NOMO-1 treated with DMSO at 0.1 percent for 48 hours (cell line): ENCODE measurements around the gene FLVCR1.
"Not testable (repeated sequence)": the region's sequence is repeated elsewhere in the genome, so short reads cannot be mapped to it uniquely, and the experiment has no call there.

Experiments used
- DNase-seq: peaks from one replicate; lab custom pipeline; 2025; ENCODE audit not compliant: unreplicated experiment; lab: John Stamatoyannopoulos, UW

FLVCR1 gene

GRCh38 chr1:212860713-212861581 lies 2.9 kb downstream of the FLVCR1 start:
- no peak for DNase-seq

GRCh38 chr1:212862111-212862690 lies 4.1 kb downstream of the FLVCR1 start:
- peak; percentile 66 for DNase-seq

- not testable (repeated sequence) for DNase-seq
These were observed 5.3 kb downstream of the FLVCR1 start for GRCh38 chr1:212863345-212863744.

GRCh38 chr1:212864201-212864600 lies 6.1 kb downstream of the FLVCR1 start:
- DNase-seq = no peak

DNA sequence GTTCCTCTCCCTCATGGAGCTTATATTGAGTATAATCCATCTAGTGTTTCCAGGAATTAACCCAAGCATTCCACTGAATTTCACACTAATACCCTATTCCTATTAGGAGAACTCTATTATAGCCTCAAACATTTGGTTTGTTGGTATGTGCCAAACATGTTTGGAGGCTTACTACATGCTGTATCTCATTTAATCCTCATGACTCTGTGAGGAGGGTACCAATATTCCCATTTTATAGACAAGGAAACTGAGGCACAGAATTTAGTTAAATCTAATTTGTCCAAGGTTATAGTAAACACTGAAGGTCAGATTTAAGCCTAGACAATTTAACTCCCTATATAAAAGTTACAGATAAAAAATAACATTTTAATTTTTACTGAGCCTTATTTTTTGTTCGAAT lies 9.1 kb downstream of the FLVCR1 start:
- DNase-seq = no peak

DNA sequence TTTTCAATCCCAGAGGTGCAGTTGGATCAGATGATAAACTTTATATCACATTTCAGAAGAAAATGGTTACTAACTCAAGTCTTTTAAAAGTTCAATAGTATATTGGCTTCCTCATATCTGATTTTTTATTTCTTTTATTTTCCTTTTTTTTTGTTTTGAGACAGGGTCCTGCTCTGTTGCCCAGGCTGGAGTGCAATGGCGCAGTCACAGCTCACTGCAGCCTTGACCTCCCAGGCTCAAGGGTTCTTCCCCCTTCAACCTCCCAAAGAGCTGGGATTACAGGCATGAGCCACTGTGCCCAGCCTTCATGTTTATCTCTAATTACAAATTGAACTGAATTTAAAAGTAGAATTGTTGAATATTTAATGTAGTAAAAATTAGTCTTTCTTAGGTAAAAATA lies 13.9 kb downstream of the FLVCR1 start:
- no peak for DNase-seq

GRCh38 chr1:212873518-212873917 lies 15.4 kb downstream of the FLVCR1 start:
- DNase-seq = no peak

- no peak for DNase-seq
These were observed 20.3 kb downstream of the FLVCR1 start for GRCh38 chr1:212878418-212878817.

GRCh38 chr1:212879947-212880690 lies 22.0 kb downstream of the FLVCR1 start:
- no peak for DNase-seq

DNA sequence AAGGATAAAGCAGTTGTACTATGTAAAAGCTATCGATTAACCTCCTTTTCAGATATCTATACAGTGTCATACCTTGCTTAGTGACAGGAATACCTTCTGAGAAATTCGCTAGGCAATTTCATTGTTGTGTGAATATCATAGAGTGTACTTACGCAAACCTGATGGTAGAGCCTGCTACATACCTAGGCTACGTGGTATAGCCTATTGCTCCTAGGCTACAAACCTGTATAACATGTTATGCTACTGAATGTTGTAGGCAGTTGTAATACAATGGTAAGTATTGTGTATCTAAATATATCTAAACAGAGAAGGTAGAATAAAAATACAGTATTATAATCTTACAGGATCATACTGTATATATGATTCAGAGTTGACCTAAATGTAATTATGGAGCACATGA lies 26.5 kb downstream of the FLVCR1 start:
- no peak for DNase-seq

GRCh38 chr1:212892108-212892507 lies 34.0 kb downstream of the FLVCR1 start:
- DNase-seq = no peak

- no peak for DNase-seq
These were observed 41.8 kb downstream of the FLVCR1 start for GRCh38 chr1:212899845-212900244.

- DNase-seq = no peak
These were observed 43.2 kb downstream of the FLVCR1 start for GRCh38 chr1:212901290-212901689.

DNA sequence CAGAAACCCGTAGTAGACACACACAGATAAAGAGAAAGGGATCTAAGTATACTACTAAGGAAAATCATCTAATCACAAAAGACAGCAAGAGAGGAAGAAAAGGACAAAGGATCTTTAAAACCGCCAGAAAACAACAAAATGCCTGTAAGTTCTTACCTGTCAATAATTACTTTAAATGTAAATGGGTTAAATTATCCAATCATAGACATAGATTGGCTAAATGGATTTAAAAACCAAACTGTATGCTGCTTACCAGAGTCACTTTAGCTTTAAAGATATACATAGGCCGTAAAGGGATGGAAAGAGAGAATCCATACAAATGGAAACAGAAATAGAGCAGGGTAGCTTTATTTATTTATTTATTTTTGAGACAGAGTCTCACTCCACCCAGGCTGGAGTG lies 44.0 kb downstream of the FLVCR1 start:
- DNase-seq = no peak

- DNase-seq = no peak
These were observed 45.6 kb downstream of the FLVCR1 start for GRCh38 chr1:212903664-212904063.

DNA sequence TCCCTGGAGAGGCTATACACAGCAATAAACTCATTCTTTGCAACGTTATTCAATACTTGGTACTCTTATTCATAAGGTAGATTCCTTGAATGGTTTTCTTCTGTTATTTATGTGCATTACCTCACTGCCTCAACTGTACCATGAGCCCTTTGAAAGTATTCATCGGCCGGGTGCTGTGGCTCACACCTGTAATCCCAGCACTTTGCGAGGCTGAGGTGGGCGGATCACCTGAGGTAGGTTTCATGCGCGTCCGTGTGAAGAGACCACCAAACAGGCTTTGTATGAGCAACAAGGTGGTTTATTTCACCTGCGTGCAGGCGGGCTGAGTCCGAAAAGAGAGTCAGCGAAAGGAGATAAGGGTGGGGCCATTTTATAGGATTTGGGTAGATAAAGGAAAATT lies 50.0 kb downstream of the FLVCR1 start:
- not testable (repeated sequence) for DNase-seq

GRCh38 chr1:212908971-212909370 lies 50.9 kb downstream of the FLVCR1 start:
- DNase-seq = no peak

DNA sequence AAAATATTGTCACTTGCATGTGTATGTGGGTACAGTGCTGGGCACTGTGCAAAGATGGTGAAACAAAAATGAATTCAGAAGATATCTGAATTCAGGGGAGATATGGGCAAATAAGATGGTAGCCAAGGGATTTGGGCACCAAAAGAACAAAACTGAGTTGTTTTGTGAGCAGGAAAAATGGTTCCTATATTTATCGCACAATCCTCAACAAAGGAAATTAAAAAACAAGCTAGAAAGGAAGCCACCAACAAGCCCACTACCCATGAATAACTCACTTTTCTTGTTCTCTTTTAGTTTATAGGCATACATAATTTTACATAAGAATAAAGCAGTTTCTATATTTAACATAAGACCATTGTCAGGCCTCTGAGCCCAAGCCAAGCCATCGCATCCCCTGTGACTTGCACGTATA lies 51.6 kb downstream of the FLVCR1 start:
- DNase-seq = no peak

- not testable (repeated sequence) for DNase-seq
These were observed 52.1 kb downstream of the FLVCR1 start for GRCh38 chr1:212910213-212910612.

GRCh38 chr1:212913638-212914037 lies 55.6 kb downstream of the FLVCR1 start:
- DNase-seq = not testable (repeated sequence)

DNA sequence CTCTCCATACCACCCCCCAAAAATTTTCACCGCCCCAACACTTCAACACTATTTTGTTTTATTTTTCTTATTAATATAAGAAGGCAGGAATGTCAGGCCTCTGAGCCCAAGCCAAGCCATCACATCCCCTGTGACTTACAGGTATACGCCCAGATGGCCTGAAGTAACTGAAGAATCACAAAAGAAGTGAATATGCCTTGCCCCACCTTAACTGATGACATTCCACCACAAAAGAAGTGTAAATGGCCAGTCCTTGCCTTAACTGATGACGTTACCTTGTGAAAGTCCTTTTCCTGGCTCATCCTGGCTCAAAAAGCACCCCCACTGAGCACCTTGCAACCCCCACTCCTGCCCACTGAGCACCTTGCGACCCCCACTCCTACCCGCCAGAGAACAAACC lies 56.0 kb downstream of the FLVCR1 start:
- DNase-seq = not testable (repeated sequence)

- DNase-seq = no peak
These were observed 56.7 kb downstream of the FLVCR1 start for GRCh38 chr1:212914789-212915188.
